CD4-positive, alpha-beta T cell treated with Interleukin-1 beta for 1 hour (primary cell): ENCODE results near the gene ZNF558.

Experiments used
- DNase-seq, 2 donors: peaks; one replicate each; pipeline ENCODE4 v3.0.0-alpha.2; 2020 to 2022

Gene ZNF558

GRCh38 chr19:8832132-8833021 is at the start of gene ZNF558, which contains the start of gene MBD3L1:
TSS of gene ZNF558 (minus strand) at chr19:8832304. CDS start at chr19:8822659, 9,645 bp downstream.
TSS of gene MBD3L1 (plus strand) at chr19:8832377. CDS start at chr19:8842679, 10,302 bp downstream.
- DNase-seq = peak; percentile 100

- no peak for DNase-seq
Measured at GRCh38 chr19:8881512-8881911, 49.4 kb upstream of the ZNF558 start.

- DNase-seq = no peak
Measured at GRCh38 chr19:8880868-8881488, 48.9 kb upstream of the ZNF558 start.

- DNase-seq = no peak
Measured at GRCh38 chr19:8877854-8878705, 46.0 kb upstream of the ZNF558 start.

GRCh38 chr19:8866344-8866743 is 34.2 kb upstream of the ZNF558 start:
- DNase-seq = no peak

- no peak for DNase-seq
Measured at GRCh38 chr19:8858260-8858659, 26.2 kb upstream of the ZNF558 start.

- DNase-seq = no peak
Measured at GRCh38 chr19:8850488-8850887, 18.4 kb upstream of the ZNF558 start.

GRCh38 chr19:8849232-8849631 is 17.1 kb upstream of the ZNF558 start:
- DNase-seq = no peak

- DNase-seq = no peak
Measured at GRCh38 chr19:8846819-8847218, 14.7 kb upstream of the ZNF558 start.

- no peak for DNase-seq
Measured at GRCh38 chr19:8840708-8841107, 8.6 kb upstream of the ZNF558 start.

GRCh38 chr19:8835877-8836276 is 3.8 kb upstream of the ZNF558 start:
- DNase-seq = no peak

- DNase-seq = no peak
Measured at GRCh38 chr19:8835446-8835845, 3.3 kb upstream of the ZNF558 start.

- no peak for DNase-seq
Measured at GRCh38 chr19:8831832-8832131, 322 bp downstream of the ZNF558 start.

GRCh38 chr19:8831373-8831772 is 731 bp downstream of the ZNF558 start:
- DNase-seq = no peak

GRCh38 chr19:8827277-8827676 is 4.8 kb downstream of the ZNF558 start:
- no peak for DNase-seq

GRCh38 chr19:8826371-8826770 is 5.7 kb downstream of the ZNF558 start:
- no peak for DNase-seq

- no peak for DNase-seq
Measured at GRCh38 chr19:8821748-8822241, 10.3 kb downstream of the ZNF558 start.

GRCh38 chr19:8820234-8820633 is 11.9 kb downstream of the ZNF558 start:
- no peak for DNase-seq

- no peak for DNase-seq
Measured at GRCh38 chr19:8815780-8816179, 16.3 kb downstream of the ZNF558 start.

GRCh38 chr19:8814176-8814575 is 17.9 kb downstream of the ZNF558 start:
- no peak for DNase-seq

- DNase-seq = no peak
Measured at GRCh38 chr19:8811315-8812172, 20.6 kb downstream of the ZNF558 start.

- no peak for DNase-seq
Measured at GRCh38 chr19:8806661-8807060, 25.4 kb downstream of the ZNF558 start.
